ENCODE measurements around the gene CACNA2D3.

Gene CACNA2D3

DNA sequence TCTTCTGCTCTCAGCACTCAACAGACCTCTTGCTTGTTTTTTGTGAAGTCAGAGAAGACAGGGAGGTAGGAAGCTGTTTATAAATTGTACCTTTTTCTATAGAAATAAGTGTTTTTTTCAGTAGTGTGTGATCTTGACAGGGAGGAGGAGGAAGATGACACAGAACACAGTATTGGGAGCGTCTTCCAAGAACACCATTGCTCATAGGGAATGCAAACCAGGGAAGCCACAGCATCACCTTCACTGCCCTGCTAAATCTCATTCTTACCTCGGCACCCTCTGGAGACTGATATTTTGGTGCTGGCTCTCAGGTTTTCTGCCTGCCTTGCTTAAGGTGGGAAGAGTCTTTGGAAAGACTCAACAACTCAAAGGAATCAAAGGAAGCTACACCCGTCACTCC lies 636.1 kb downstream of the CACNA2D3 start:
- ATAC-seq (no peak), DNase-seq (no peak)
- Mint-ChIP-seq H3K4me1 (no peaks in the 10 kb centered on the region), H3K4me3 (no peak overlapping the region), H3K27me3 (peaks cover 2% of the 10 kb centered on the region), H3K9me3 (no peaks in the 10 kb centered on the region), H3K36me3 (ENCODE audit: low read depth) (no peaks in the 10 kb centered on the region), H3K27ac (no peak overlapping the region)

GRCh38 chr3:54759166-54759565 lies 636.8 kb downstream of the CACNA2D3 start:
- ATAC-seq (no peak), DNase-seq (no peak)
- Mint-ChIP-seq H3K27me3 (peaks cover 2% of the 10 kb centered on the region), H3K36me3 (ENCODE audit: low read depth) (no peaks in the 10 kb centered on the region), H3K4me3 (no peak overlapping the region), H3K27ac (no peak overlapping the region), H3K9me3 (no peaks in the 10 kb centered on the region), H3K4me1 (no peaks in the 10 kb centered on the region)

- no peaks in the 10 kb centered on the region for H3K4me1 Mint-ChIP-seq
- ATAC-seq, result no peak
- H3K9me3 Mint-ChIP-seq, result no peaks in the 10 kb centered on the region
- peaks cover 2% of the 10 kb centered on the region for H3K27me3 Mint-ChIP-seq
- no peak overlapping the region for H3K27ac Mint-ChIP-seq
- H3K36me3 Mint-ChIP-seq (ENCODE audit: low read depth), result no peaks in the 10 kb centered on the region
- DNase-seq, result no peak
- no peak overlapping the region for H3K4me3 Mint-ChIP-seq
Observed at GRCh38 chr3:54760201-54760600, 637.8 kb downstream of the CACNA2D3 start.

DNA sequence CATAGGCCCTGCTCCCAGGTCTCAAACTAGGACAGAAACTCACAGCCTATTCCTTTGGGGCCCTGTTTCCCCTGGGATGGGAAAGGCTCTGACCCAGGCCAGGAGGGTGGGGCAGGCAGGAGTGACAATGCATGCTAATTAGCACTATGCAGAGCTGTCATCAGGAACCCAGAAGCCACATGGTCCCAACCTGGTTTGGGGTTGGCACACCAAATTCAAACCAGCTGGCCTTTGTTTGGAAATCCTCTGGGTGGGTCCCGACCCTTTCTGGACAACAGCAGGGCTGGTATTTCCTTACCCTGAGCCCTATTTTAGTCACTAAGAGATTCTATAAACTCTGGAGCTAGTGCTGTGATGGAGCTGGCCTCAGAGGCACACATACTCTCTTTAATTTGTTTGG lies 639.3 kb downstream of the CACNA2D3 start:
- Mint-ChIP-seq H3K4me3 (no peak overlapping the region), H3K27me3 (peaks cover 2% of the 10 kb centered on the region), H3K36me3 (ENCODE audit: low read depth) (no peaks in the 10 kb centered on the region), H3K4me1 (no peaks in the 10 kb centered on the region), H3K9me3 (no peaks in the 10 kb centered on the region), H3K27ac (no peak overlapping the region)
- no peak for DNase-seq
- no peak for ATAC-seq

- H3K9me3 Mint-ChIP-seq, result no peaks in the 10 kb centered on the region
- no peaks in the 10 kb centered on the region for H3K36me3 Mint-ChIP-seq (ENCODE audit: low read depth)
- ATAC-seq (no peak), DNase-seq (no peak)
- no peak overlapping the region for H3K4me3 Mint-ChIP-seq
- no peaks in the 10 kb centered on the region for H3K4me1 Mint-ChIP-seq
- H3K27me3 Mint-ChIP-seq, result peaks cover 2% of the 10 kb centered on the region
- H3K27ac Mint-ChIP-seq, result no peak overlapping the region
Observed at GRCh38 chr3:54764911-54765310, 642.6 kb downstream of the CACNA2D3 start.

- no peak for ATAC-seq
- no peak overlapping the region for H3K27ac Mint-ChIP-seq
Observed at GRCh38 chr3:54771050-54771449, 648.7 kb downstream of the CACNA2D3 start.

DNA sequence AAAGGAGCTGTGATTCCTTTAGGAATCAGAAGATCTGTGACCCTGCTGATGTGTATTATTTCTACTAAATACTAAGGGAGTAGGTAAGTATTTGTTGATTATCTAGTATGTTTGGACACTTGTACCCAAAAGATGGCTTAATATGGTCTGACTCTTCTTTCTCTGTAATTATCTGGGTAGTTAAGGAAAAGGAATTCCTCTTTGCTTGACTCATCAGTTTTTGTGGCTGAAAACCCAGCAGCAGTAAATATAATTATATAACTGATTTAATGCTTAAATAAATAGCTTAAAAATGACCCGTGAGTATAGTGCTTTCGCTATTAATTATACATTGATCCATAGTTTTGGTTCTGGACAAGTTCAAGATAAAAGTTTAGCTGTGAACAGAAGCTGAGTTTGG lies 649.7 kb downstream of the CACNA2D3 start:
- H3K27ac Mint-ChIP-seq, result no peak overlapping the region
- H3K4me3 Mint-ChIP-seq, result no peak overlapping the region
- H3K9me3 Mint-ChIP-seq, result no peaks in the 10 kb centered on the region
- H3K4me1 Mint-ChIP-seq, result no peaks in the 10 kb centered on the region
- DNase-seq (no peak), ATAC-seq (no peak)
- H3K27me3 Mint-ChIP-seq, result no peaks in the 10 kb centered on the region
- no peaks in the 10 kb centered on the region for H3K36me3 Mint-ChIP-seq (ENCODE audit: low read depth)

More at GRCh38 chr3:54771050-54771449, 648.7 kb downstream of the CACNA2D3 start:
- no peaks in the 10 kb centered on the region for H3K36me3 Mint-ChIP-seq (ENCODE audit: low read depth)
- DNase-seq, result no peak
- H3K4me3 Mint-ChIP-seq, result no peak overlapping the region
- no peaks in the 10 kb centered on the region for H3K9me3 Mint-ChIP-seq
- no peaks in the 10 kb centered on the region for H3K4me1 Mint-ChIP-seq
- H3K27me3 Mint-ChIP-seq, result no peaks in the 10 kb centered on the region

DNA sequence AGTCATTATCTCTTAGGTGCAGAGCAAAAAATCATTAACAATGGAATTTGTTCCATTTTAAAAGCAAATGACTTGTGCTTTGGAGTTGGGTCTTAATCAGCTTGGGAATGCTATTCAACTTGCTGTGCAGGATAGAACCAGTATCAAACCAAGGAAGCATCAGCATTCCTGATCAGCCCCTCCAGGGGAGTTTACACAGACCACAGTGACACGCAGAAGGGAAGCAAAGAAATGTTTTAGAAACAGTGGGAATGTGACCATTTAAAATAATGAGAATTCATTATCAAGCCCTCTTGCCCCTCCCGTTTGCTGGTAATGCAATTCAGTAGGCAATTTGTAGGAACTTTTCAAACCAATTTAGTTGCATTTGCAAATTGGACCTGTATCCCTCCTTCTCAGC lies 650.4 kb downstream of the CACNA2D3 start:
- ATAC-seq (no peak), DNase-seq (no peak)
- Mint-ChIP-seq H3K36me3 (ENCODE audit: low read depth) (no peaks in the 10 kb centered on the region), H3K4me3 (no peak overlapping the region), H3K9me3 (no peaks in the 10 kb centered on the region), H3K4me1 (no peaks in the 10 kb centered on the region), H3K27me3 (no peaks in the 10 kb centered on the region), H3K27ac (no peak overlapping the region)

GRCh38 chr3:54773271-54773670 lies 650.9 kb downstream of the CACNA2D3 start:
- no peaks in the 10 kb centered on the region for H3K4me1 Mint-ChIP-seq
- no peaks in the 10 kb centered on the region for H3K27me3 Mint-ChIP-seq
- no peak overlapping the region for H3K27ac Mint-ChIP-seq
- no peak for ATAC-seq
- no peak overlapping the region for H3K4me3 Mint-ChIP-seq
- no peak for DNase-seq
- H3K36me3 Mint-ChIP-seq (ENCODE audit: low read depth), result no peaks in the 10 kb centered on the region
- no peaks in the 10 kb centered on the region for H3K9me3 Mint-ChIP-seq

DNA sequence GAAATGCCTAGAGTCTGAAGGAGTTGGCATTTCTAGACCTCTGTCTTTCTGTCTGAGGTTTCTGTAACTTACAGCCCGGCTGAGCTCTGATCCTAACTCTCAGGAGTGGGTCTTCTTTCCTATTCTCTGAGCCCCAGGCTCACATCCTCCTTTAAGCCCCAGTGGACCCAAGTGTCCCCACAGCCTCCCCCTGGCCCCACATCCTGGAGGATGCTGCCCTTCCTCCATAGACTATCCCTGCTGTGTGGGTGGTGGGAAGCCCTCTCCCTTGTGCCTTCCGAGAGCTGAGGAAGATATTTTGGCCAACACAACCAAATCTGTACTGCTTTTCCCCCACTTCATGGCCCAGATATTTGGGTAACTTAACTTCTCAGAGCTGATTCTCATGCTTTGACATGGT lies 654.2 kb downstream of the CACNA2D3 start:
- no peaks in the 10 kb centered on the region for H3K36me3 Mint-ChIP-seq (ENCODE audit: low read depth)
- ATAC-seq (no peak), DNase-seq (no peak)
- no peaks in the 10 kb centered on the region for H3K9me3 Mint-ChIP-seq
- no peaks in the 10 kb centered on the region for H3K4me1 Mint-ChIP-seq
- no peak overlapping the region for H3K27ac Mint-ChIP-seq
- no peak overlapping the region for H3K4me3 Mint-ChIP-seq
- H3K27me3 Mint-ChIP-seq, result no peaks in the 10 kb centered on the region

DNA sequence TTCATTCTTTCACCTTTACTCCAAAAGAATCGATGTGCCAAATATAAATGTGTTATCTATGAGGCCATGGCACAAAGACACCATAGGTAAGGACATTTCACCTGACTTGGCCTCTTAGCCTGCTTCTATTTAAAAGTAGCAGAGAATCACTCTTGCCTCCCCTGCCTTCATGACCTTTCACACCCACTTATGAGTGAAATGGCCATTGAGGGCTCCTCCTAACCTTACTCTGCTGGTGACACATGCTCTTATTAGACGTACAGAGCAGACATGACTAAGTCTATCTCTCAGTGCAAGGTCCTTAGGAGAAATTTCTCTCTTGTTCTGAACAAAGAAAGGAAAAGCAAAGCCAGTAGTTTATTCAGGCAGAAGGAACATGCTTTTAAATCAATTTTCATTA lies 654.8 kb downstream of the CACNA2D3 start:
- no peaks in the 10 kb centered on the region for H3K4me1 Mint-ChIP-seq
- no peaks in the 10 kb centered on the region for H3K27me3 Mint-ChIP-seq
- DNase-seq, result no peak
- H3K9me3 Mint-ChIP-seq, result no peaks in the 10 kb centered on the region
- H3K36me3 Mint-ChIP-seq (ENCODE audit: low read depth), result no peaks in the 10 kb centered on the region
- H3K4me3 Mint-ChIP-seq, result no peak overlapping the region
- H3K27ac Mint-ChIP-seq, result no peak overlapping the region
- ATAC-seq, result no peak

- H3K27me3 Mint-ChIP-seq, result no peaks in the 10 kb centered on the region
- H3K36me3 Mint-ChIP-seq (ENCODE audit: low read depth), result no peaks in the 10 kb centered on the region
- H3K27ac Mint-ChIP-seq, result no peak overlapping the region
- H3K4me3 Mint-ChIP-seq, result no peak overlapping the region
- DNase-seq (no peak), ATAC-seq (no peak)
- H3K9me3 Mint-ChIP-seq, result no peaks in the 10 kb centered on the region
- no peaks in the 10 kb centered on the region for H3K4me1 Mint-ChIP-seq
Observed at GRCh38 chr3:54780336-54780735, 658.0 kb downstream of the CACNA2D3 start.

DNA sequence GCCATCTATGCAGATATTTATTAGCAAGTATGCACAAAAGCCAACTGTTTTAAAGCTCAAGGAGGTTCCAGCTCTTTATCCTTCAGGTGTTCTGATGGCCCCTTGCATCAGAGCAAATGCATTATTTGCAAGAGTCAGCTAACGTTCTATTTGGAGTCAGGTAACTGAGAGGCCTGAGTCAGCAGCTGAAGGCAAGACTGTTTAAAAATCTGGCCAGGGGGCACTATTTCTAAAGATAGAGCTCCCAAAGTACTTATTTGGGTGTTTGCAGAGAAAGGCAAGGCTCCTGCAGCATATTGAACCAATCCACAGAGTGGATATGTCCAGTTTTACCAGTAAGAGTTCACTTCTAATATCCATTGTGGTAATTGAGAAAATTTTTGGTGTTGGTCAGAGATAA lies 659.4 kb downstream of the CACNA2D3 start:
- no peak for ATAC-seq

GRCh38 chr3:54783611-54784010 lies 661.3 kb downstream of the CACNA2D3 start:
- no peaks in the 10 kb centered on the region for H3K4me1 Mint-ChIP-seq

More for the DNA sequence above, 659.4 kb downstream of the CACNA2D3 start:
- Mint-ChIP-seq H3K4me3 (no peak overlapping the region), H3K9me3 (no peaks in the 10 kb centered on the region), H3K36me3 (ENCODE audit: low read depth) (no peaks in the 10 kb centered on the region), H3K27ac (no peak overlapping the region), H3K4me1 (no peaks in the 10 kb centered on the region), H3K27me3 (no peaks in the 10 kb centered on the region)
- no peak for DNase-seq

DNA sequence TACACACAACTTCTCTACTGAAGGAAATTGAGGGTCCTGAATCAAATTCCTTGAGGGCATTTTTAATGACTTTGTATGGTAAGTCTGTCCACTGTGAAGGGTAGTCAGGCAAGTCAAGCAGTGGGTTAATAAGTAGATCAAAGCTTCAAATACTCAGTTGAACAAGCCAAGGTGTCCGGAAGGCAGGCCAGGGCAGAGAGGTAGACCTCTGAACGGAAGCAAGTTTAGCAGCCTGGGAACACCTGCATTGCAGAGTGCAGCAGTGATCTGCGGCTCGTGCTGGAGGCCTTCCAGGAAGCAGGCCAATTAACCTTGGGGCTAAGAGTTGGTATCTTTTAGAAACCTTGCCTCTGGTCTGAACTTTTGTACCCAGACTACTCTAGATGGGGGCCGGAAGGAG lies 661.7 kb downstream of the CACNA2D3 start:
- no peaks in the 10 kb centered on the region for H3K4me1 Mint-ChIP-seq
- no peak overlapping the region for H3K4me3 Mint-ChIP-seq
- H3K9me3 Mint-ChIP-seq, result no peaks in the 10 kb centered on the region
- no peak overlapping the region for H3K27ac Mint-ChIP-seq
- no peaks in the 10 kb centered on the region for H3K36me3 Mint-ChIP-seq (ENCODE audit: low read depth)
- no peak for DNase-seq
- ATAC-seq, result no peak
- H3K27me3 Mint-ChIP-seq, result no peaks in the 10 kb centered on the region

More at GRCh38 chr3:54783611-54784010, 661.3 kb downstream of the CACNA2D3 start:
- Mint-ChIP-seq H3K36me3 (ENCODE audit: low read depth) (no peaks in the 10 kb centered on the region), H3K4me3 (no peak overlapping the region), H3K9me3 (no peaks in the 10 kb centered on the region), H3K27me3 (no peaks in the 10 kb centered on the region), H3K27ac (no peak overlapping the region)
- DNase-seq (no peak), ATAC-seq (no peak)

- no peaks in the 10 kb centered on the region for H3K36me3 Mint-ChIP-seq (ENCODE audit: low read depth)
- no peak overlapping the region for H3K4me3 Mint-ChIP-seq
- ATAC-seq (no peak), DNase-seq (no peak)
- no peaks in the 10 kb centered on the region for H3K27me3 Mint-ChIP-seq
- H3K4me1 Mint-ChIP-seq, result no peaks in the 10 kb centered on the region
- no peak overlapping the region for H3K27ac Mint-ChIP-seq
- H3K9me3 Mint-ChIP-seq, result no peaks in the 10 kb centered on the region
Observed at GRCh38 chr3:54785976-54786375, 663.6 kb downstream of the CACNA2D3 start.

Measured in activated naive CD8-positive, alpha-beta T cell treated with anti-CD3 and anti-CD28 coated beads, Interleukin-2, amount 50 U/mL, for 24 hours (primary cell).